Right lung (tissue), 5 donors: Measurements from ENCODE around the gene TXNDC17. TPM values are rescaled to one million over a fixed set of nuclear protein-coding genes. Genes with fewer than 3 reads are reported as not detected.
A peak's percentile ranks its signal among the peaks of the same experiment; 100 is the strongest.
"Not testable (repeated sequence)": the region's sequence is repeated elsewhere in the genome, so short reads cannot be mapped to it uniquely, and the experiment has no call there.

Experiments used
- DNase-seq, 2 donors: peaks; one replicate each; pipeline ENCODE4 v3.0.0-alpha.2; 2013
- polyA plus RNA-seq, 5 donors: library from polyadenylated mRNA; unstranded; fragments of 120-200 nt; gene quantifications; one replicate each; pipeline versions ENCODE4 v1.2.1 to v1.2.3, GENCODE V29; 2013; ENCODE audit warnings: inconsistent platforms in 1 of 5, low replicate concordance in 1 of 5; ENCODE audit not compliant: insufficient read length in 5 of 5, insufficient read depth in 1 of 5

The TXNDC17 gene
- polyA plus RNA-seq, 5 donors: 78.6 to 111 (median 86.5) TPM

- DNase-seq: no peak
Measured at GRCh38 chr17:6632530-6632929, 8.3 kb upstream of the TXNDC17 start.

- DNase-seq: no peak
Measured at GRCh38 chr17:6633263-6633662, 7.6 kb upstream of the TXNDC17 start.

- DNase-seq: no peak
Measured at GRCh38 chr17:6636105-6636504, 4.8 kb upstream of the TXNDC17 start.

GRCh38 chr17:6636616-6637457 lies 4.0 kb upstream of the TXNDC17 start:
- DNase-seq: no peak

GRCh38 chr17:6637458-6637840 lies 3.4 kb upstream of the TXNDC17 start:
- no peak for DNase-seq

GRCh38 chr17:6638046-6638908 lies 2.6 kb upstream of the TXNDC17 start:
- no peak for DNase-seq

- DNase-seq: no peak
Measured at GRCh38 chr17:6639014-6639585, 1.8 kb upstream of the TXNDC17 start.

- DNase-seq: no peak
Measured at GRCh38 chr17:6639586-6640535, 999 bp upstream of the TXNDC17 start.

- peak in 1 of 2 donors; percentile 52 for DNase-seq
Measured at GRCh38 chr17:6641247-6641863, 495 bp downstream of the TXNDC17 start.

GRCh38 chr17:6642592-6642991 lies 1.7 kb downstream of the TXNDC17 start:
- no peak for DNase-seq

- DNase-seq: no peak
Measured at GRCh38 chr17:6643451-6644125, 2.7 kb downstream of the TXNDC17 start.

- DNase-seq: no peak
Measured at GRCh38 chr17:6648181-6648580, 7.3 kb downstream of the TXNDC17 start.

GRCh38 chr17:6651354-6651918 lies 10.6 kb downstream of the TXNDC17 start, which contains the start of the genes C17orf100 and MED31:
Gene C17orf100 (plus strand): TSS chr17:6651762. CDS start chr17:6651914, 152 bp downstream.
Gene MED31 (minus strand): TSS chr17:6651605. CDS start chr17:6651528, 77 bp downstream.
- DNase-seq: peak; percentile 89 to 90

- DNase-seq: peak; percentile 49 to 60
Measured at GRCh38 chr17:6651919-6652452, 11.1 kb downstream of the TXNDC17 start.

GRCh38 chr17:6654841-6655731 lies 14.2 kb downstream of the TXNDC17 start:
- no peak for DNase-seq

- not testable (repeated sequence) for DNase-seq
Measured at GRCh38 chr17:6655732-6656361, 15.0 kb downstream of the TXNDC17 start.

- not testable (repeated sequence) for DNase-seq
Measured at GRCh38 chr17:6656797-6657632, 16.2 kb downstream of the TXNDC17 start.
